Measurements from ENCODE around the gene LIMA1. TPM values are rescaled to one million over a fixed set of nuclear protein-coding genes. Genes with fewer than 3 reads are reported as not detected.
A peak's percentile ranks its signal among the peaks of the same experiment; 100 is the strongest.
"Not testable (repeated sequence)": the region's sequence is repeated elsewhere in the genome, so short reads cannot be mapped to it uniquely, and the experiment has no call there.

LIMA1 gene
- total RNA-seq, 4 donors from 2014 or later: 23.9 to 62.7 (median 37.2) TPM

- no peak for DNase-seq (ENCODE audit: extremely low spot score)
- Histone ChIP-seq H3K27ac (replicated peaks in 1 of 4) (peak overlapping the region; percentile 83 to 86 (median 84)), H3K4me3 (peak overlapping the region; percentile 48 to 61 (median 56)), H3K4me1 (peaks cover 12 to 75% (median 69%) of the 10 kb centered on the region in 4 donors), H3K9me3 (no peaks in the 10 kb centered on the region), H3K27me3 (no peaks in the 10 kb centered on the region), H3K36me3 (peaks cover 0 to 9% (median 3%) of the 10 kb centered on the region in 4 donors)
- intact Hi-C loops (cut with DNase I): loop anchor here (5.0 kb wide), 1 partner anchor 88 kb away; no protein-coding TSS in a partner anchor
- TF ChIP-seq CTCF (IDR thresholded peaks at IDR 0.05) (no peak), POLR2AphosphoS5 (IDR thresholded peaks at IDR 0.05) (no peak), EP300 (IDR thresholded peaks at IDR 0.05) (no peak), POLR2A (IDR thresholded peaks at IDR 0.05; ENCODE audit: low read depth) (no peak)
- WGBS: 86% methylated on average over 2 of the region's 2 CpGs
Observed at GRCh38 chr12:50219544-50219943, 63.8 kb downstream of the LIMA1 start.

GRCh38 chr12:50219001-50219400 is 64.3 kb downstream of the LIMA1 start:
- H3K27ac ChIP-seq (replicated peaks in 1 of 4): not testable (repeated sequence)

GRCh38 chr12:50218386-50218785 is 64.9 kb downstream of the LIMA1 start:
- WGBS: 92% methylated on average over 4 of the region's 4 CpGs
- H3K4me1 ChIP-seq: peaks cover 12 to 70% (median 63%) of the 10 kb centered on the region in 4 donors
- intact Hi-C loops (cut with DNase I): loop anchor here (5.0 kb wide), 1 partner anchor 89 kb away; no protein-coding TSS in a partner anchor
- TF ChIP-seq POLR2A (IDR thresholded peaks at IDR 0.05; ENCODE audit: low read depth): no peak
- H3K27ac ChIP-seq (replicated peaks in 1 of 4): no peak overlapping the region
- H3K4me3 ChIP-seq: no peak overlapping the region
- peaks cover 0 to 9% (median 3%) of the 10 kb centered on the region in 4 donors for H3K36me3 ChIP-seq
- DNase-seq (ENCODE audit: extremely low spot score): no peak
- no peaks in the 10 kb centered on the region for H3K9me3 ChIP-seq
- H3K27me3 ChIP-seq: no peaks in the 10 kb centered on the region

More at GRCh38 chr12:50219001-50219400, 64.3 kb downstream of the LIMA1 start:
- DNase-seq (ENCODE audit: extremely low spot score); H3K27me3 ChIP-seq; H3K9me3 ChIP-seq; H3K36me3 ChIP-seq: not testable (repeated sequence)
- Histone ChIP-seq H3K4me3 (peak overlapping the region in 1 of 4 donors; percentile 56), H3K4me1 (peaks cover 12 to 74% (median 68%) of the 10 kb centered on the region in 4 donors)
- intact Hi-C loops (cut with DNase I): loop anchor here (5.0 kb wide), 1 partner anchor 88 kb away; no protein-coding TSS in a partner anchor
- 93% methylated on average over 6 of the region's 6 CpGs for WGBS

GRCh38 chr12:50217202-50217601 is 66.1 kb downstream of the LIMA1 start:
- no peaks in the 10 kb centered on the region for H3K9me3 ChIP-seq
- peaks cover 0 to 9% (median 3%) of the 10 kb centered on the region in 4 donors for H3K36me3 ChIP-seq
- H3K27ac ChIP-seq (replicated peaks in 1 of 4): no peak overlapping the region
- no peak overlapping the region for H3K4me3 ChIP-seq
- no peaks in the 10 kb centered on the region for H3K27me3 ChIP-seq
- no peak for TF ChIP-seq POLR2A (IDR thresholded peaks at IDR 0.05; ENCODE audit: low read depth)
- no peak for TF ChIP-seq POLR2AphosphoS5 (IDR thresholded peaks at IDR 0.05)
- no peak for TF ChIP-seq EP300 (IDR thresholded peaks at IDR 0.05)
- TF ChIP-seq CTCF (IDR thresholded peaks at IDR 0.05): no peak
- intact Hi-C loops (cut with DNase I): loop anchor here (5.0 kb wide), 1 partner anchor 90 kb away; no protein-coding TSS in a partner anchor
- no peak for DNase-seq (ENCODE audit: extremely low spot score)
- 89% methylated on average over 1 of the region's 1 CpG for WGBS
- H3K4me1 ChIP-seq: peaks cover 6 to 68% (median 62%) of the 10 kb centered on the region in 4 donors

GRCh38 chr12:50215033-50215432 is 68.3 kb downstream of the LIMA1 start:
- 84% methylated on average over 3 of the region's 3 CpGs for whole genome bisulfite sequencing
- no peak for DNase-seq (ENCODE audit: extremely low spot score)
- no peaks in the 10 kb centered on the region for H3K9me3 ChIP-seq
- no peaks in the 10 kb centered on the region for H3K27me3 ChIP-seq
- peaks cover under 1 to 61% (median 49%) of the 10 kb centered on the region in 4 donors for H3K4me1 ChIP-seq
- TF ChIP-seq CTCF (IDR thresholded peaks at IDR 0.05) (no peak), EP300 (IDR thresholded peaks at IDR 0.05) (no peak), POLR2A (IDR thresholded peaks at IDR 0.05; ENCODE audit: low read depth) (no peak), POLR2AphosphoS5 (IDR thresholded peaks at IDR 0.05) (no peak)
- peaks cover 0 to 9% (median 3%) of the 10 kb centered on the region in 4 donors for H3K36me3 ChIP-seq
- intact Hi-C loops (cut with DNase I): loop anchor here (5.0 kb wide), 1 partner anchor 92 kb away; no protein-coding TSS in a partner anchor
- H3K4me3 ChIP-seq: no peak overlapping the region
- no peak overlapping the region for H3K27ac ChIP-seq (replicated peaks in 1 of 4)
